Measurements from ENCODE around the gene VPS18.

DNA sequence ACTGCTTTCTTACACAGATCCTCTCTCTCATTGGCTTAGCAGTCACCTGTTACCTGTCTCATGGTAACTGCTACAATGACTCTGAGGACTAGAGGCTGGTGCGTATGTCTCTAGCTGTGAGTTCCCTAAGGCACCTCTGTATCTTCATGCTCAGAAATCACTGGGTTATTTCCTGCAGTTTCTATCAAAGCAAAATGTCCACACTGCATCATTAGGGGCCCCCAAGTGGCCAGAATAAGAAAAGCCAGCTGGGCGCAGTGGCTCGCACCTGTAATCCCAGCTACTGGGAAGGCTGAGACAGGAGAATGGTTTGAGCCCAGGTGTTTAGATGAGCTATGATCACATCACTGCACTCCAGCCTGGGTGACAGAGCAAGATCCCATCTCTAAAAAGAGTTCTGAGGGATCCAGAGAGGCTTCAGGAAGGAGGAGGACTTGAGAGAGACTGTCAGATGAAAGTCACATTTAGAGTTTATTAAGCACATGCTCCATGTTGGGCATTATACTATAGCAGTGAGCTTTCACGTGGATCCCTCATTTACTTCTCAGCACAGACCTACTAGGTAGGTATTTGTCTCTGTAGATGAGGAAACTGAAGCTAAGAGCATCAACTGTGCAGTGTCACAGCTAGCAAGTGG is 2.3 kb upstream of the VPS18 start:
- TF ChIP-seq, protein P1, sequence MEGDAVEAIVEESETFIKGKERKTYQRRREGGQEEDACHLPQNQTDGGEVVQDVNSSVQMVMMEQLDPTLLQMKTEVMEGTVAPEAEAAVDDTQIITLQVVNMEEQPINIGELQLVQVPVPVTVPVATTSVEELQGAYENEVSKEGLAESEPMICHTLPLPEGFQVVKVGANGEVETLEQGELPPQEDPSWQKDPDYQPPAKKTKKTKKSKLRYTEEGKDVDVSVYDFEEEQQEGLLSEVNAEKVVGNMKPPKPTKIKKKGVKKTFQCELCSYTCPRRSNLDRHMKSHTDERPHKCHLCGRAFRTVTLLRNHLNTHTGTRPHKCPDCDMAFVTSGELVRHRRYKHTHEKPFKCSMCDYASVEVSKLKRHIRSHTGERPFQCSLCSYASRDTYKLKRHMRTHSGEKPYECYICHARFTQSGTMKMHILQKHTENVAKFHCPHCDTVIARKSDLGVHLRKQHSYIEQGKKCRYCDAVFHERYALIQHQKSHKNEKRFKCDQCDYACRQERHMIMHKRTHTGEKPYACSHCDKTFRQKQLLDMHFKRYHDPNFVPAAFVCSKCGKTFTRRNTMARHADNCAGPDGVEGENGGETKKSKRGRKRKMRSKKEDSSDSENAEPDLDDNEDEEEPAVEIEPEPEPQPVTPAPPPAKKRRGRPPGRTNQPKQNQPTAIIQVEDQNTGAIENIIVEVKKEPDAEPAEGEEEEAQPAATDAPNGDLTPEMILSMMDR (IDR thresholded peaks at IDR 0.05; ENCODE audit: low read depth, low read length, poor library complexity, severe bottlenecking) = peak; percentile 86
- no peak for TF ChIP-seq EZH2phosphoT487 (IDR thresholded peaks at IDR 0.05; ENCODE audit: borderline replicate concordance, low read length)

Data from DOHH2 (cell line).